Activated CD4-positive, alpha-beta T cell treated with anti-CD3 and anti-CD28 coated beads, Interleukin-2, amount 50 U/mL, for 48 hours (primary cell): ENCODE data around the gene FGG.
"Not testable (repeated sequence)": the region's sequence is repeated elsewhere in the genome, so short reads cannot be mapped to it uniquely, and the experiment has no call there.

Experiments
- DNase-seq, 2 experiments: peaks; one replicate each; pipeline ENCODE4 v3.0.0-alpha.2; 2020

The FGG gene

GRCh38 chr4:154610582-154610981, 1.9 kb downstream of the FGG start:
- no peak for DNase-seq

- no peak for DNase-seq
Observed at GRCh38 chr4:154609532-154609931, 2.9 kb downstream of the FGG start.

- no peak for DNase-seq
Observed at GRCh38 chr4:154608361-154609252, 3.8 kb downstream of the FGG start.

- no peak for DNase-seq
Observed at GRCh38 chr4:154606728-154607723, 5.4 kb downstream of the FGG start.

GRCh38 chr4:154604696-154605200, 7.7 kb downstream of the FGG start:
- DNase-seq, result no peak

GRCh38 chr4:154603033-154603943, 9.2 kb downstream of the FGG start:
- no peak for DNase-seq

- no peak for DNase-seq
Observed at GRCh38 chr4:154602404-154603020, 9.9 kb downstream of the FGG start.

GRCh38 chr4:154597798-154598774, 14.4 kb downstream of the FGG start:
- no peak for DNase-seq

GRCh38 chr4:154597281-154597680, 15.2 kb downstream of the FGG start:
- DNase-seq, result not testable (repeated sequence)

- no peak for DNase-seq
Observed at GRCh38 chr4:154595807-154596206, 16.6 kb downstream of the FGG start.

GRCh38 chr4:154594343-154594742, 18.1 kb downstream of the FGG start:
- not testable (repeated sequence) for DNase-seq

GRCh38 chr4:154593868-154594267, 18.6 kb downstream of the FGG start:
- no peak for DNase-seq

GRCh38 chr4:154591890-154592289, 20.6 kb downstream of the FGG start:
- no peak for DNase-seq

GRCh38 chr4:154590329-154591006, 22.0 kb downstream of the FGG start, which contains the start of gene FGA:
Gene FGA (minus strand): TSS chr4:154590742. CDS start chr4:154590687, 55 bp downstream.
- no peak for DNase-seq

- DNase-seq, result no peak
Observed at GRCh38 chr4:154589296-154590197, 22.9 kb downstream of the FGG start.

GRCh38 chr4:154588198-154588597, 24.3 kb downstream of the FGG start:
- DNase-seq, result no peak

GRCh38 chr4:154586296-154587033, 26.0 kb downstream of the FGG start:
- DNase-seq, result no peak
